Measurements from ENCODE around the gene USP8. TPM values are rescaled to one million over a fixed set of nuclear protein-coding genes. Genes with fewer than 3 reads are reported as not detected.

Gene USP8
- total and polyA plus RNA-seq, 10 of the 15 experiments (the other 5 are each of a cell fraction or from before 2014, with no cell fraction given) = 25.2 to 51.7 (median 36.1) TPM

DNA sequence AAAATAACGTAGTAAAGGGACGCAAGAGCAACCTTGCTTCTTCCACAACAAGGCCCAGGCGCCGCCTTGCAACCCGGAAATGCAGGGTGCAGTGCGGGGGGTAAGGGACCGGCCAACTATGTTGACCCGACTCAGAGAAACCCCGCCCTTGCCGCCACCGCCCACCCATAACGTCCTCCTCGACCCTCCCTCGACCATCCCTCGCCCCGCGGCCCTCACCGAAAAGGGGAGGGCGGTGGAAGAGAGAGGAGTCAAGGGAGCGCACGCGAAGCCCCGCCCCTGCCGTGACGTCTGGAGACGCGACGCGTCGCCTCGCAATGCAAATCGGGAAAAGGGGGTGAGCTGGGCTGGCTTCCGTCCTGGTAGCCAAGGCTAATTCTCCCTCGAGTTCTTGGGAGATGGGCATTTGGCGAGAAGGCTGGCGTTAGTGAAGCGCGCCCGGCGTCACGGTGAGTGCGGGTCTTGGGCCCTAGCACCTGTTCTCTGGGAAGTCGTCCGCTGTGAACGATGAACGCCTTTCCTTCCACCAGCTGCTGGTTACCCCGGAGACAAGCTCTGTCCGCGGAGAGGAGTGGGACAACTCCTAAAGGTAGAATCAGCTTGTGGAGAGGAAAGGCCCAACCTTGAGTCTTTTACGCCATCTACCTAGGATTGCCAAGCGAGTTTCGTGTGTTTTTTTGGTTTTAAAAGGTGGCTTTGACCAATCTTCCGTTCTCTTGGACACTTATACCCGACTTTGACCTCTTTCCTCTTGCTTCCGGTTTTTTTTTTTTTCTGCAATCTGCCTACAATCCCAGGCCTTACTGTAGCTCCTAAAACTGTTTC, at the start of gene USP8 (continued):
- TF ChIP-seq RUNX3 (IDR thresholded peaks at IDR 0.05; ENCODE audit: low read length) (no peak), TCF12 (IDR thresholded peaks at IDR 0.05; ENCODE audit: low read depth, low read length) (peak; percentile 27; the same call in 1 of the 2 replicates), NR2C1 (IDR thresholded peaks at IDR 0.05) (peak; percentile 61), CREB1 (IDR thresholded peaks at IDR 0.05; ENCODE audit: low read depth) (peak; percentile 98), ZNF217 (IDR thresholded peaks at IDR 0.05) (no peak), MXI1 (IDR thresholded peaks at IDR 0.05; ENCODE audit: low read depth, low read length) (peak; percentile 20), ETV6 (conservative IDR thresholded peaks at IDR 0.05 in 1 of 2, IDR thresholded peaks at IDR 0.05 in 1 of 2; ENCODE audit: borderline replicate concordance in 1 of 2, low read depth in 1 of 2) (0 out of 4 replicates have a peak, but pooled peaks of 1 of the 2 experiments have one; percentile 41), WRNIP1 (IDR thresholded peaks at IDR 0.05; ENCODE audit: borderline replicate concordance, low read depth, low read length) (no peak), POLR2AphosphoS2 (IDR thresholded peaks at IDR 0.05; ENCODE audit: low read depth, low read length) (peak; percentile 86), SPI1 (IDR thresholded peaks at IDR 0.05; ENCODE audit: borderline replicate concordance, insufficient read depth, low read depth, low read length) (peak; percentile 31; the same call in 1 of the 2 replicates), CREM (IDR thresholded peaks at IDR 0.05; ENCODE audit: low read depth) (peak; percentile 99), STAT1 (conservative IDR thresholded peaks at IDR 0.05) (no peak), IRF4 (IDR thresholded peaks at IDR 0.05; ENCODE audit: low read depth, low read length) (0 out of 2 replicates have a peak, but pooled peaks have one; percentile 15), SP1 (IDR thresholded peaks at IDR 0.05; ENCODE audit: low read depth, low read length) (peak; percentile 67), CHD2 (IDR thresholded peaks at IDR 0.05; ENCODE audit: borderline replicate concordance, low read depth, low read length) (peak; percentile 45; the same call in 1 of the 2 replicates), HDAC6 (IDR thresholded peaks at IDR 0.05; ENCODE audit: unreplicated experiment) (no peak), NKRF (conservative IDR thresholded peaks at IDR 0.05) (peak; percentile 83), SUZ12 (IDR thresholded peaks at IDR 0.05; ENCODE audit: unreplicated experiment) (no peak), BACH1 (IDR thresholded peaks at IDR 0.05; ENCODE audit: borderline replicate concordance) (peak; percentile 56; the same call in 1 of the 2 replicates), DPF2 (IDR thresholded peaks at IDR 0.05) (0 out of 2 replicates have a peak, but pooled peaks have one; percentile 32), ATF2 (IDR thresholded peaks at IDR 0.05; ENCODE audit: low read length) (no peak), IKZF2 (IDR thresholded peaks at IDR 0.05) (peak; percentile 48 to 54), HCFC1 (IDR thresholded peaks at IDR 0.05; ENCODE audit: low read length) (peak; percentile 59), BCL3 (IDR thresholded peaks at IDR 0.05; ENCODE audit: borderline replicate concordance, insufficient read depth, low read depth, low read length, poor library complexity, severe bottlenecking) (peak; percentile 51)
- TF ChIP-seq, protein P1, sequence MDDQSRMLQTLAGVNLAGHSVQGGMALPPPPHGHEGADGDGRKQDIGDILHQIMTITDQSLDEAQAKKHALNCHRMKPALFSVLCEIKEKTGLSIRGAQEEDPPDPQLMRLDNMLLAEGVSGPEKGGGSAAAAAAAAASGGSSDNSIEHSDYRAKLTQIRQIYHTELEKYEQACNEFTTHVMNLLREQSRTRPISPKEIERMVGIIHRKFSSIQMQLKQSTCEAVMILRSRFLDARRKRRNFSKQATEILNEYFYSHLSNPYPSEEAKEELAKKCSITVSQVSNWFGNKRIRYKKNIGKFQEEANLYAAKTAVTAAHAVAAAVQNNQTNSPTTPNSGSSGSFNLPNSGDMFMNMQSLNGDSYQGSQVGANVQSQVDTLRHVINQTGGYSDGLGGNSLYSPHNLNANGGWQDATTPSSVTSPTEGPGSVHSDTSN (IDR thresholded peaks at IDR 0.05; ENCODE audit: insufficient replicate concordance, low read depth, low read length) = no peak

Measured in GM12878 (cell line).